NCI-H524 treated with DMSO at 0.1 percent for 48 hours (cell line): ENCODE measurements around the gene RAB35.

Experiments
- DNase-seq: peaks from one replicate; lab custom pipeline; 2025; lab: John Stamatoyannopoulos, UW

RAB35 gene

DNA sequence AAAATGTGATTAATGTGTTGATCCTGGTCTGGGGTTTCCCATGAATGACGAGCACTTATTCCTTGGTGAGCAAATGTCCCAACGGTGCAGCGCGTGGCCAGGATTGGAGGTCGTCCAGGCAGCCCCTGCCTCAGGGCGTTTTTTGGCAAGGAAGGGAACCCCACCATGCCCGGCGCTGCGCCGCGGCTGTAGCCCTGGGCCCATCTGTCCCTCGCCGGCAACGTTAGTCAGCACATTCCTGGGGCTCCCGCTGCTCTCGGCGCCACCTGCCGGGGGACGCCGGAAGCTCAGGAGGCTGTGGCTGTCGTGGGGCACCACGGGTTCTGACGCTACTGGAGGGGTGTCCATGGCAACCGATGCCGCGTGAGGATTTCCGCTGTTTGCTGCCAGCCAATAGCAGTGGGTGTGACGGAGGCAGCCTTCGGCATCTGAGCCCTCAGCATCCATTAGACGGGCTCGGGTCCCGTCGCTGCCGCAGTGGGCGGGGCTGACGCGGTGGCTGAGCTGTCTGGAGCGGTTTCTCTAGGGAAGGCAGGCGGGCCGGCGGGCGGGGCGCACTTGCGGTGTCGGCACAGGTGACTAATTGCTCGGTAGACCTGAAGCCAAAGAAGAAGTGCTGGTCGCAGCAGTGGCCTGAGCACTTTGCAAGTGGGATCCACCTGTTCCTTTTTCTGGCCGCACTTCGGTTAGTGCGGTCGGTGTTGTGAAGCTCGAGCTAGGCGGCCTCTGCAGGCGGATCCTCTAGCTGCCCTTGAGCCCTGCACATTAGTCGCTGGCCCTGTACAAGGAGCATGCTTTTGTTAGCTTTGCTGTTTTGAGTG lies 29.5 kb downstream of the RAB35 start:
- DNase-seq: peak; percentile 85

DNA sequence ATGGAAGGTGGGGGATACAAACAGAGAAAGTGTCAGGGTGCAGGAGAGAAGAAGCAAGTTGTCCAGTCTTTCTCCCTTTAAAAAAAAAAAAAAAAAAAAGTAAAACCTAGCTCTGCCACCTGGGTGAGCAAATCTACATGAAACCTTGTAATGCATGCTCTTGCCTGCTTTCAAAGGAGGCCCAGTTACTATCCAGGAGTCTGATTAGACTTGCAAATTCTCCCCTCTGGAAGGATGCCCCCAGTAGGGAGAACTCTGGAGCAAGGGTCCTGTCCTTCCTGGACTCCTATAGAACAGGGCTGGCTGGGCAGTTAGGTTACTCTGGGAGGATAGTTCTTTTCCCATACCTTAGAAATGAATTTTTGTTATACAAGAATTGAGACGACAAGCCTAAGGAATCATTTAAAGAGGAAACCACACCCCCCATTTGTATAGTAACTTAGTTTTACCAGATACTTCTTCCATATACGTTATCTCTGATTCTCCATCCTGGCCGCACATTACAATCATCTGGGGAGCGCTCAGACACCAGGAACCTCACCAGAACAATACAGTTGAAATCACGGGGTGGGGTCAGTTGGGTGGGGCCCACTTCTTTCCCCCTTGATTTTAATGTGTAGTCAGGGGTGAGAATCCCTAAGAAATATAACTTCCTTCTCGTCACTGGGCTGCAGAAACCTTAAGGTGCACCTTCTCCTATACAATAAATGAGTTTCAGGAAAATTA lies 30.5 kb downstream of the RAB35 start:
- no peak for DNase-seq

DNA sequence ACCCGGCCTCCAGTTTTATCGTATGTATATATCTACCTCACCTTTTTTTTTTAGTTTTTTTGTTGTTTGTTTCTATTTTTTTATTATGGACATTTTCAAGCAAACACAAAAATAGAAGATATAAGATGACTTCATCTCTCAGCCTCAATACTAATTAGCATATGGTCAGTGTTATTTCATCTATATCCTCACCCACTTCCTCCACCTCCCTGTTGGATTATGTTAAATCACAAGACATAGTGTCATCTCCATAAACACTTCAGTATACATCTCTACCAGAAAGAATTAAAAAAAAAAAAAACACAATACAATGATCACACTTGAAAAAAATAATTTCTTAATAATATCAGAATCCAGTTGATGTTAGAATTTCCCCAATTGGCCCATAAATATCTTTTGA lies 34.9 kb downstream of the RAB35 start:
- DNase-seq: no peak

DNA sequence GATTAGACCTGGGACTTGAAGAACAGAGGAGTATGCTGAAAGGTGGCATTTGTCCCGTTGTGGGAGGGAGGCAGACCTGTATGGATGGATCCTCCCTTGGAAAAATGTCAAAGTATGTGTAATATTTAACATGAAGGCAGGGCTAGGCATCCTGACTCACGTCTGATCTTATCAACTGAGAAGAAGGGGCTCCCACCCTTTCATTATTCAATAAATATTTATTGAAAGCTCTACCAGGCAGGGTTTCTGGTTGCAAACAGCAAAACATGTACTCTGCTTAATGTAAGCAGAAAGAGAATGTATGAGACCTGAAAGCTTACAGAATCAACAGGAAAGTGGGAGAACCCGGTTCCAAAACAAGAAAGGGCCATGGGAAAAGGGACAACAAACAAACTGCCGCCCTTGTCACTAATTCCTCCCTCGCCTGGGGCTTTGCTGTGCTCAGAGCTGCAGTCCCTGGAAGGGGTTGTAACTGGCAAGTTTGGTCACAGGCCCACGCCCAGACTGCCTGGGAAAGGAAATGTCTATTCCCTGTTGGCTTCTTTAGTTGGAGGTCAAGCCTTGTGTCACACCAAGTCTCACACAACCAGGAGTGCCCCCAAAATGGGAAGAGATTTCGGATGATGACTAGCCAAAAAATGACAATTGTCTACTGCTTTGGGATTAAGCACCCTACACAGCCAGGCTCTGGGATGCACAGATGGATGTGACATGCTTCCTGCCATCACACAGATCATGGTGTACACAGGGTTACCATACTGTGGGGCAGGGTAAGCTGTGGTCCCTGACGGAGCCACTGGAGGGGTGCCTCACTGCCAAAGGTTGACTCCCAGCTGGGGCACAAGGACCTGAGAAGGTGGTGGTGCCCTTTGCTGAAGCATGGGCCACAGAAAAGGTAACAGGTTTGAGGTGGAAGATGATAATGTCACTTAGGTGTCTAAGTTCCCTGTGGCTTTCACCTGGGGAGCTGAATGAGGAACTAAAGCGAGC lies 36.8 kb downstream of the RAB35 start:
- DNase-seq: no peak

DNA sequence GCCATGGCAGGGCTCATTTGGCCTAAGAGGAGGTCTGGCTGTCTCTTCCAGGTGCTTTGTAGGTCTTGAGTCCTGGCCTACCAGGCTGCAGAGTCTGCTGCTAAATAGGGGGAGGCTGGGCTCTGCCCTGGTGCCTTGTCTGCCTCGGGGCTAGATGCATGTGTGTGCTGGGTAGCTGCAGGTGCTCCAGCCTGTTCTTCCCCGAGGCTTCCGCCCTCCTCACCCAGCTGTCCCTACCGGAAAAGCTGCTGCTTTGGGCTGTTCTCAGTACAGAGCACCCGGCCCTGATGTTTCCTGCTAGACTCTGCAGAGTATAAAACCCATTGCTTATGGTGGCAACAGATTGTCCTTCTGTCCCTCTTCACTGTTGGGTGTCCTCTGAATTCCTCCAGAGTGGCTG lies 37.7 kb downstream of the RAB35 start:
- DNase-seq: no peak

DNA sequence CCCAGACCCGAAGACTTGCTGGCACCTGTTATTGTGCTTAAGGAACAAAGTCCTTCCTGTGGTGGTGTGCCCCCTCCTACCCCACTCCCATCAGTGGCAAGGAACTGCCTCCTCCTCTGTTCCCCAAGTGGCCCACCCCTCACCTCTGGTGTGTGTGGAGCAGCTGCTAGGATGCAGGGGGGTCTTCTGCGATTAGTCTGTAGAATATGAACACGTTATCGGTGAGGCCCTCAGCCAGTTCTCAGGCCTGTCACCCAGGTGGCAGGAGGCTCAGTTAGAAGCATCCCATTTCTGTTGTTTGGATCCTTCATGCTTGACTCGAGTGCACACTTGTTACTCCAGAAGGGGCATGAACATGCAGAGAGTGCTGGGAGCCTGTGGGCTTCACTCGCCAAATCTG lies 39.3 kb downstream of the RAB35 start:
- DNase-seq: no peak

DNA sequence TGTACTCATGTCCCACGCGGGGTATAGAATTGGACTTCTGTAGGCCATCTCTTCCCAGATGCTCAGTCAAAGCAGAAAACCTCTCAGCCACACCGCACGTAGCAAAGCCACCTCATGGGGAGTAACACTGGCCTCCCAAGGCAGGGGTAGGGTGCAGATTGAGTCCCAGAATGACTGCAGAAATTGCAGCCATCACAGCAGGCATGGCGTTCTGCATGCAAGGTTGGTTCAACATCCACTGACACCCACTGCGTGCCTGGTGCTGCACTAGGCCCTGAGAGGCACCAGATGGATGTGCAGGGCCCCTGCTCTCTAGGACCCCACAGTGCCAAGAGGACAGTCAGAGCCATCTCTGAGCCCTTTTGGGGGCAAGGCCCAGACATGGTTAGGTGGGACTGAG lies 39.9 kb downstream of the RAB35 start:
- DNase-seq: no peak

DNA sequence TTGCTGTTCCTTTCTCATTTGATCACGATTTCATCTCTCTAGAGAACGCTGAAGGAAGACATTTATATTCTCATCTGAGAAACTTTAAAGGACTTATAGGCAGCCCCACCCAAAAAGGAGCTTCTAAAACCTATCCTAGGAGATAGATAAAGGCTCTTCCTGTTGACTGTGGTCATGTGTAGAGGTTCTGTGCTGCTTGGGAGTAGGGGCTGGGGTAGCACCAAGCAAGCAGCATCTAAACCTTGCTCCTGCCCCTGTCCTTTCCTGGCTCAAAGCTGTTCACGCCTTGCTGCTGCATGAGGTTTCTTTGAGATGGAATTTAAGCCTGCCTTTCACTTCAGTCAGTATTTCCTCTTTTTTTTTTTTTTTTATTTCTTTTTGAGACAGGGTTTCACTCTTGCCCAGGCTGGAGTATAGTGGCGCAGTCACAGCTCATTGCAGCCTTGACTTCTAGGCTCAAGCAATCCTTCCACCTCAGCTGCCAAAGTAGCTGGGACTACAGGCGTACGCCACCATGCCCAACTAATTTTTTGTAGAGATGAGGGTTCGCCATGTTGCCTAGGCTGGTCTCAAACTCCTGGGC lies 41.4 kb downstream of the RAB35 start:
- DNase-seq: no peak

DNA sequence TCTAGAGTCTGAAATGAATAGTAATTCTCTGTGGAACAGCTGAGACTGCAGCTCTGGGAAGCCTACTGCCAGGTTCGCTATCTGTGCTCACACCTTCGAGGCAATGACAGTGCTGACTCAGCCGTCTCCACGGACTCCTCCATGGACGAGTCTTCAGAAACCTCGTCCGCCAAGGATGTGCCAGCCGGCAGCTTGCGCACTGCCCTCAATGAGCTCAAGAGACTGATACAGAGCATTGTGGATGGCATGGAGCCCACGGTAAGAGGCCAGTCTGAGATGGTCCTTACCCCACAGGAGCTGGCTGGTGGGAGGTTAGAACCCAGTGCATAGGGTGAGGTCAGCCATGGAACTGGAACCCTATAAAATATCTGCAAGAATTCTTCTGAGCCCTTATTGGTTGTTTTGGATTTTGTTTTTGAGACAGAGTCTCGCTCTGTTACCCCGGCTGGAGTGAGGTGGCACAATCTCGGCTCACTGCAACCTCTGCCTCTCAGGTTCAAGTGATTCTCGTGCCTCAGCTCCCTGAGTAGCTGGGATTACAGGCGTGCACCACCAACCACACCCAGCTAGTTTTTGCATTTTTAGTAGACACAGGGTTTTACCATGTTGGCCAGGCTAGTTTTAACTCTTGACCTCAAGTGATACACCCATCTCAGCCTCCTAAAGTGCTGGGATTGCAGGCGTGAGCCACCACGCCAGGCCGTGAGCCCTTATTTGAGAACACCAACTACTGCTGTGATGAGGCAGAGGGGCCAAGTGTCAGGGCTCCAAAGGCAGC lies 43.9 kb downstream of the RAB35 start:
- DNase-seq: no peak

DNA sequence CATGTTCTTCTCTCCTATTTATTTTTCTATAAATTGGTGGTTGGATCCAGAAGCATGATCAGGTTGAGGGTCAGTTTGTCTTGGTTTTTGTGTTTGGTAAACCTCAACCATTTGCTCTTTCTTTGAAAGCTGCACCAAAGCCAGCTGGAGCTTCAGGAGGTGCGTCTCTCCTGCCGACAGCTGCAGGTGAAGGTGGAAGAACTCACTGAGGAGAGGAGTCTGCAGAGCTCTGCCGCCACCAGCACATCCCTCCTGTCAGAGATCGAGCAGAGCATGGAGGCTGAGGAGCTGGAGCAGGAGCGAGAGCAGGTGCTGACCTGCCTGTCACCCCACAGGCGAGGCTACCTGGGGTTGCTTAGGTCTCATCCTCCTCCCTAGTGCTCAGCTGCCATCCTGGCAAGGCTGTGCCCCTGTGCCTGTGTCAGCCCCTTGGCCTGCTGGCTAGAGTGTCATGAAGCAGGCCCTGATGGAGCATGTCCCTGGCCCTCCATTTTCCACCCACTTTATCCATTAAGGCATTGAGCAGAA lies 45.0 kb downstream of the RAB35 start:
- no peak for DNase-seq

DNA sequence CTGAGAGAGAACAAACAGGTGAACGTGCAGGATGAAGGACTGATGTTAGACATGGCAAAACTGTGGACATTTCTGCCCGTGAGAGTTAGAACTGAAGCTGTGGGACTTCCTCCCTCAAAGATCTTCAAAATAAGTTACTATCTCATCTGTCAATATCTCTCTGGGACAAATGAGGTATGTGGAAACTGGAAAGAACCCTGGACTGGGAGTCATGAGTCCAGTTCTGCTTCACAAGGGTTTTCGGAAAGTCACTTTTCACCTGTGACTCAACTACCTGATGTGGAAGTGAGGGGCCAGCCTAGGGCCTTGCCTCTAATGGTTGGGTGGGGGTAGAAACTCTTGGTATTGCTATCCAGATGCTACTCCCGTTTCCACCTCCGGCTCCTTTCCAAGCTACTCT lies 47.3 kb downstream of the RAB35 start:
- no peak for DNase-seq

DNA sequence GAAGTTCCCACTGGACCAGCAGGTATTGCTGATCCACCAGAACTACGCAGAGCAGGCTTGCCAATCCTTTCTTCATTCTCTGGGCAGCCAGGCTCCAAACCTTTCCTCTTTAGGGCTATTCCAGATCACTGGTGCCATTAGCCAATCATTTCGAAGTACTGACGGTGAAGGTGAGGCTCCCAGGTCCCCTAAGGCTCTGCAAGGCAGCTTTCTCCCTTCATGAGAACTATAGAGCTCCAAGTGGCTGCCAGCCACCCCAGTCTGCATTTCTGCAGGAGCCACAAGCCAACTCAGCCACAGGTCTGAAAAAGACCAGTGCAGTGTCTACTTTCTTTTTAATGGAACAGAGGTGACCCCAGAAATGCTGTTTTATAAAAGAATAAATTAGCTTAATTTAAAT lies 48.7 kb downstream of the RAB35 start:
- no peak for DNase-seq

DNA sequence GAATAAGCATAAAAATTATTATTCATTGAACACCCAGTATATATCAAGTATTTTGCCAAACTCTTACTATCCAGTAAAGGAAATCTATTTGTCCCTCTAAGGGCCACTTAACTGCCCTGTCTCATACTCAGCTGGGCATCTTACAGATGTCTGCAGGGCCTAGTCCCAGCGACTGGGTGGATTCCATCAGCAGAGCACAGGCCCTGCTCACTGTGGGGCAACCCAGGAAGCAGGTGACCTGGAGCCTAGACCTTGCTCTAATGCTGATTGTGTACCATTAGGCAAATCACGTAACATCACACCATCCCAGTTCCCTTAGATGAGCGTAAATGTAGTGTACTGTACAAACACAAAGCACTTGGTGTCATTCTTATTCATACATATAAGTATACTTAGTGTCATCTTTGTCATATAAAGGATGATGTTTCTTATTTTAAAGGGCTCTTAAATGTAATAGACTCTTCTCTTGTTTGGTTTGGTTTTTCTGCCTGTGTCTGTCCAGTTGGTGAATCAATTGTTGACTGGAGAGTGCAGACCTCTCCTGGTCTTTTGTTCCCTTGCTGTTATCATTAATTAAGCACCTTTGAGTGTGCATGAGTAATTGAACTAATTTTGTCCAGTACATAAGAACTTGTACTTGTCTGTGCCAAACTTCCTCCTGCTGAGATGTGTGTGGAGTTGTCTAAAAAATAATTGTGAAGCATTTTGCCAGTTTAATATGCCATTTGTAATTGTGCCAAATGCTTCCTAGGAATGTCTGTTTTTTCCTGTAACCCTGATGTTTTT lies 49.3 kb downstream of the RAB35 start:
- DNase-seq: no peak

DNA sequence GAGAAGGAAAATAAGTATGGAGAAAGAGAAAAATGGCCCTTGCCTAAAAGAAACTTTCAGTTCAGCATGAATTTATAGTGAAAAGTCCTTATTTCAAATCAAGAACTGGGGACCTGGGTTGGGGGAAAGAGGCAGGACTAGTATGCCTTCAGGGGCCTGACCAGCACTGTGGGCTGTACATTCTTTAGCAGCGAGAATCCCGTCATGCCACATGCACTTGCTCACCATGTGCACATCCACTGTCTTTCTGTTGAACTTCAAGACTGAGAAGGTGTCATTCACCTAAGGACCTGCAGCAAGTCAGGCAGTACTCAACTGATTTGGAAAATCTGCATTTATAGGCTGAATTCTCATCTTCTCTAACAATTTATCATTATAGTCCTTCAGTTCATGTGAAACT lies 50.2 kb downstream of the RAB35 start:
- DNase-seq: no peak

DNA sequence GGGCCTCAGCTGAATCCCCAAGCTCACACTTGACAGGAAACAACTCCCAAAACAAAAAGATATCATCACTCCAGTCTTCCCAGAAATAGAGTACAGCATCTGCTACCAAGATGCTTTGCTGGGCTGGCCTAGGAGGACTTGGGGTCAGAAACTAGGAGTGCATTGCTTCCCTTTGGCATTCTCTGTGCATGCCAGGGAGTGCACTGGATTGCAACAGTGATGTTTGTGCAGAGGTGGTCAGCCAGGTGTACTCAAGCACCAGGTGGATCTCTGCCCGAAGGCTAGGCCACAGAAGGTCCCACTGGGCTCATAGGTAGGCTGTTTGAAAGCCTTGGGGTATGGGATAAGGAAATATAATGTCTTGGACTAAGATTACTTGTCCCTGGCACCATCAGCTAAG lies 51.1 kb downstream of the RAB35 start:
- no peak for DNase-seq

DNA sequence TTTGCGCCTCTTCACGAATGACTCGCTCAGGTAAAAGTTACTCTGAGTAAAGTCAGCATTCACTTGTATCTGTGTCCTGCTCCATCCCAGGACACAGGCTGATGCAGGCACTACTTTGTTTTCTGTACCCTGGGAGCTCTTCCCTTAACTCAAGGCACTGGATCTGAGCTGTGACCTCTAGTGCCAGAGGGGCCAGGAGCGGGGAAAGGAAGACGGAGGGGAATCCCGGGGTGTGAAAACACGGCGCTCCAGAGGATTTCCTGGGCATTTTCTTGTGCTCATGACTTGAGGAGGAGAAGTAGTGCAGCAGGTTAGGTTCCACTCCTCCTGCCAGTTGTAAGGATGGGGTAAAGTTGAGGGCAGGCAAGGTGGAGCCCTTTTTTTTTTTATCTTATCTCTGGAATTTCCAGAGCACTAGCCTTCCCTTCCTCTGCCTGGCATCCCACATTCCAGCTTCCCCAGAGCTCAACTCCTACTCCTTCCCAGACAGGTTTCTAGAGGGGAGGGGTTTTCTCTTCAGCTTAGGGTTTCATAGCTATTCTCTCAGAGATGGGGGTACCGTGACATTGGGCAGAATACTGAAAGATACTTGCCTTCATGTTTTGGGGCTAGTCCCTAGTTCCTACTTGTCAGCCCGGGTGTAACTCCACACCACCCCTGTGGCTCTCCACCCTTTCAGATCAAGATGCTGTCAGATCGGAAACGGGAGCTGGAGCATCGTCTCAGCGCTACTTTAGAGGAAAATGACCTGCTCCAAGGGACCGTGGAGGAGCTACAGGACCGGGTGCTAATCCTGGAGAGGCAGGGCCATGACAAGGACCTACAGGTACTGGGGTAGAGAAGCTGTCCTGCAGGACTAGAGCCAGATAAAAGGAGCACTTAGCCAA lies 52.3 kb downstream of the RAB35 start:
- DNase-seq: no peak

DNA sequence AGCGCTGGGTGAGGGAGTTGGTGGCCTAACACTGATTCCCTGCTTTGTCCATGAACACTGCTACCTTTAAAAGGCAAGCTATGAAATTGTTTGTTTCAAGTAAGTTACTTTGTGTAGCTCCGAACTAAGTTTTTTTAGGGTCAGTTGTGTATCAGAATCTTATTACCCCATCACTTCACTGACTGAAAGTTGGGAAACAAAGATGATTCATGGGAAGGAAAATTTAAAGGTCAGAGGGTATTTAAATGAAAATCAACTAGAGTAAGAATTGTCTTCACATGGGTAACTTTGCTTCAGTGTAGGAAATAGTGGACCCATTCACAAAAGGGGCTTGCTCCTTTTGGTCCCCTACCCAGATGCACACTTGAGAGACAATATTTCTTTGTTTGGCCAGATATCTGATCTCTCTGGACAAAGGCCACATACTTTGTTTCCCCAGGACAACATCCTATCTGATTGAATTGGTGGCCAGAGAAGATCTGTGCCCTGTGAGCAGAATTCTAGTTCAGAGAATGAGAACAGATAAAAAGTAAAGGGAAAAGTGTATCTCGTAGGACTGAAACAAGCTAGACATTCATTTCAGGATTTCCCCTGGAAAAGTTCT lies 53.5 kb downstream of the RAB35 start:
- no peak for DNase-seq

DNA sequence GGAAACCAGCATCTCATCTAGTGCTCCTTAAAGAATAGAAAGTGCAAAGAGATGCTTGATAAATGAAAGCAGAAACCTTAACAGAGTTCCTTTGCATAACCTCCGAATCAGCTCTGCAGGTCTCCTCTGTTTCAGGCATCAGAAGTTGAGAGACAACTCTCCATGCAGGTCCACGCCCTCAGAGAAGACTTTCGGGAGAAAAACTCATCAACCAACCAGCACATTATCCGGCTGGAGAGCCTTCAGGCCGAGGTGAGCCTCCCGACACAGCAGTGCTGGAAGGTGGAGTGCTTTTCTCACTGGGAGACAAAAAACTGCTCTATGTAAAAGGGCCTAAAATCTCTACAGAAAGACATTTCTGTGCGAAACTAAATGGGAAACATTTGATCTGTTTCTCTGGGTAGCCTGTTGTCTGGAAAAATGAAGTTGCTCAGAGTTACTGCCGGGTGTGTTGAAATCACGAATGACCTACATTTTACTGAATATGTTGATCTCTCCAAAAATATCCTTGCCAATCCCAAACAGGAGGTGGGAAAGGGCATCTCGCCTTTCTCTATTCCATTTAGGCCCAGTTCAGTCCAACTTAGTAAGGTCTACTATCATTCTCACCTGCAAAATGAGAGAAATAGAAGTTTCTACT lies 54.9 kb downstream of the RAB35 start:
- no peak for DNase-seq
